ENCODE measurements around the gene ZSWIM1. TPM values are rescaled to one million over a fixed set of nuclear protein-coding genes. Genes with fewer than 3 reads are reported as not detected.

ZSWIM1 gene
- total and polyA plus RNA-seq, 2 of the 8 experiments (the other 6 are each of a cell fraction or from before 2014, with no cell fraction given) = 14.1 to 15.6 TPM

GRCh38 chr20:45904583-45905504, 23.8 kb downstream of the ZSWIM1 start (continued):
- no peak for TF ChIP-seq HDAC6 (IDR thresholded peaks at IDR 0.05; ENCODE audit: low read depth, low read length)

Data from H1 (cell line).